Prostate gland (tissue), 2 donors: Measurements from ENCODE around the gene CHST11.

Experiments used
- POLR2A ChIP-seq: fragments of 450-650 bp; IDR thresholded peaks from one replicate; pipeline ENCODE4 v1.6.1; 2016; ENCODE audit warnings: antibody characterized with exemption, mild to moderate bottlenecking
- TF ChIP-seq, protein P1 (sequence below), 4 experiments: fragments of 200-600 bp in 2 of 4; fragments of 450-650 bp in 2 of 4; sonication (generic) in 2 of 4; IDR thresholded peaks; 1 replicate in 3 of 4; 2 replicates in 1 of 4; pipeline ENCODE4 v1.5.1; 2016 to 2019; ENCODE audit warnings: antibody characterized with exemption in 4 of 4, mild to moderate bottlenecking in 2 of 4, moderate library complexity in 2 of 4

DNA sequence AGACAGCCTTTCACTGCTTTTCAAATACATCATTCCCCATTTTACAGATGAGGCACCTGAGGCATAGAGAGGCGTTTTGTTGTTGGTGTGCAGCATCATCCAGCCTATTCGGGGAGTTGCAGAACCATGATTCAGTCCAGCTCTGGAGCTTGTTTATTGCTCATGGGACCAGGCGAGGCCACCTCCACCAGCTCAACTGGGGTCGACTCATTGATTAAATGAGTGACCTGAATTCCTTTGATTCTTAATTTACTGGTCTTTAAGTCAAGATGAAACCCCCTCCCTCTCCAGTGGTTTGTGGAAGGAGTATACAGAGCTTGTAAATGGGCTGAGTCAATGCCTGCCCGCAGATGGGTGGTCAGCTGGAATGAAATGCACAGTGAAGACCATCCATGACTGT lies 161.9 kb downstream of the CHST11 start:
- TF ChIP-seq, protein P1, sequence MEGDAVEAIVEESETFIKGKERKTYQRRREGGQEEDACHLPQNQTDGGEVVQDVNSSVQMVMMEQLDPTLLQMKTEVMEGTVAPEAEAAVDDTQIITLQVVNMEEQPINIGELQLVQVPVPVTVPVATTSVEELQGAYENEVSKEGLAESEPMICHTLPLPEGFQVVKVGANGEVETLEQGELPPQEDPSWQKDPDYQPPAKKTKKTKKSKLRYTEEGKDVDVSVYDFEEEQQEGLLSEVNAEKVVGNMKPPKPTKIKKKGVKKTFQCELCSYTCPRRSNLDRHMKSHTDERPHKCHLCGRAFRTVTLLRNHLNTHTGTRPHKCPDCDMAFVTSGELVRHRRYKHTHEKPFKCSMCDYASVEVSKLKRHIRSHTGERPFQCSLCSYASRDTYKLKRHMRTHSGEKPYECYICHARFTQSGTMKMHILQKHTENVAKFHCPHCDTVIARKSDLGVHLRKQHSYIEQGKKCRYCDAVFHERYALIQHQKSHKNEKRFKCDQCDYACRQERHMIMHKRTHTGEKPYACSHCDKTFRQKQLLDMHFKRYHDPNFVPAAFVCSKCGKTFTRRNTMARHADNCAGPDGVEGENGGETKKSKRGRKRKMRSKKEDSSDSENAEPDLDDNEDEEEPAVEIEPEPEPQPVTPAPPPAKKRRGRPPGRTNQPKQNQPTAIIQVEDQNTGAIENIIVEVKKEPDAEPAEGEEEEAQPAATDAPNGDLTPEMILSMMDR (IDR thresholded peaks at IDR 0.05) = no peak
- TF ChIP-seq POLR2A = no peak
